ENCODE data around the gene ISM2. TPM values are rescaled to one million over a fixed set of nuclear protein-coding genes. Genes with fewer than 3 reads are reported as not detected.

Gene ISM2
- total RNA-seq, 1 experiment from 2014 or later = 2.6 TPM

GRCh38 chr14:77508249-77508648, 9.6 kb upstream of the ISM2 start:
- no peak overlapping the region for H3K27ac ChIP-seq (ENCODE audit: low read length)
- H3K9me3 ChIP-seq (ENCODE audit: control insufficient read depth, insufficient read depth, low read depth, low read length) = no peaks in the 10 kb centered on the region
- CTCF ChIA-PET = no interaction called here
- H3K4me1 ChIP-seq (ENCODE audit: control insufficient read depth, insufficient read depth, low read length) = no peaks in the 10 kb centered on the region
- TF ChIP-seq CTCF (IDR thresholded peaks at IDR 0.05) (no peak), SIN3A (IDR thresholded peaks at IDR 0.05; ENCODE audit: borderline replicate concordance, insufficient read depth, low read depth, low read length) (no peak), TCF7L2 (IDR thresholded peaks at IDR 0.05; ENCODE audit: low read depth, low read length) (no peak), POLR2AphosphoS5 (IDR thresholded peaks at IDR 0.05; ENCODE audit: low read depth, low read length) (no peak), REST (IDR thresholded peaks at IDR 0.05; ENCODE audit: insufficient read depth in 1 of 2, low read depth in 2 of 2, low read length in 1 of 2) (no peak)
- POLR2A ChIA-PET = no interaction called here
- BruUV-seq (replicated peaks) = no TSS peak
- DNase-seq (ENCODE audit: low read depth, low spot score) (no peak), ATAC-seq (no peak)
- no peaks in the 10 kb centered on the region for H3K27me3 ChIP-seq (ENCODE audit: control insufficient read depth, insufficient read depth, low read length)
- no peak overlapping the region for H3K4me3 ChIP-seq (ENCODE audit: low read depth in 2 of 2, low read length in 2 of 2)
- in situ Hi-C loops (cut with HindIII; ENCODE audit: low pct_unique_long_range_greater_than_20kb, low sequenced_read_pairs) (no loop called here), intact Hi-C loops (cut with micrococcal nuclease; ENCODE audit: unreplicated experiment) (no loop called here)
- peaks cover 3% of the 10 kb centered on the region for H3K36me3 ChIP-seq (ENCODE audit: control insufficient read depth, insufficient read depth, low read length)

GRCh38 chr14:77507762-77508161, 9.1 kb upstream of the ISM2 start:
- Histone ChIP-seq H3K4me1 (ENCODE audit: control insufficient read depth, insufficient read depth, low read length) (no peaks in the 10 kb centered on the region), H3K27ac (ENCODE audit: low read length) (no peak overlapping the region), H3K4me3 (ENCODE audit: low read depth in 2 of 2, low read length in 2 of 2) (no peak overlapping the region), H3K27me3 (ENCODE audit: control insufficient read depth, insufficient read depth, low read length) (no peaks in the 10 kb centered on the region), H3K36me3 (ENCODE audit: control insufficient read depth, insufficient read depth, low read length) (peaks cover 3% of the 10 kb centered on the region), H3K9me3 (ENCODE audit: control insufficient read depth, insufficient read depth, low read depth, low read length) (no peaks in the 10 kb centered on the region)
- ChIA-PET CTCF (no interaction called here), POLR2A (no interaction called here)
- ATAC-seq = no peak
- TF ChIP-seq POLR2AphosphoS5 (IDR thresholded peaks at IDR 0.05; ENCODE audit: low read depth, low read length) (no peak), SIN3A (IDR thresholded peaks at IDR 0.05; ENCODE audit: borderline replicate concordance, insufficient read depth, low read depth, low read length) (no peak), TCF7L2 (IDR thresholded peaks at IDR 0.05; ENCODE audit: low read depth, low read length) (no peak), CTCF (IDR thresholded peaks at IDR 0.05) (no peak), REST (IDR thresholded peaks at IDR 0.05; ENCODE audit: insufficient read depth in 1 of 2, low read depth in 2 of 2, low read length in 1 of 2) (no peak)
- intact Hi-C loops (cut with micrococcal nuclease; ENCODE audit: unreplicated experiment) = no loop called here
- in situ Hi-C loops (cut with HindIII; ENCODE audit: low pct_unique_long_range_greater_than_20kb, low sequenced_read_pairs) = no loop called here
- BruUV-seq (replicated peaks) = no TSS peak
- DNase-seq (ENCODE audit: low read depth, low spot score) = no peak
